GM20000 (cell line): ENCODE data around the gene GPR157.
A peak's percentile ranks its signal among the peaks of the same experiment; 100 is the strongest.

Source experiments
- DNase-seq: peaks from one replicate; pipeline ENCODE4 v3.0.0; 2012; ENCODE audit warnings: low spot score
- CTCF ChIP-seq: IDR thresholded peaks from 2 replicates; pipeline ENCODE4 v1.5.1; 2012; ENCODE audit warnings: mild to moderate bottlenecking, control low read depth; ENCODE audit errors: extremely low read depth, missing control alignments

GPR157 gene

GRCh38 chr1:9121496-9122409, 7.1 kb downstream of the GPR157 start:
- TF ChIP-seq CTCF: no peak
- DNase-seq: peak; percentile 77

- no peak for TF ChIP-seq CTCF
- no peak for DNase-seq
These were observed 8.5 kb downstream of the GPR157 start for GRCh38 chr1:9120312-9120958.

GRCh38 chr1:9119745-9120144, 9.2 kb downstream of the GPR157 start:
- DNase-seq: peak; percentile 54

GRCh38 chr1:9118186-9118585, 10.7 kb downstream of the GPR157 start:
- DNase-seq: peak; percentile 5
- TF ChIP-seq CTCF: no peak

More at GRCh38 chr1:9119745-9120144, 9.2 kb downstream of the GPR157 start:
- no peak for TF ChIP-seq CTCF

- DNase-seq: no peak
- TF ChIP-seq CTCF: no peak
These were observed 13.3 kb downstream of the GPR157 start for GRCh38 chr1:9115351-9116205.

- DNase-seq: no peak
- TF ChIP-seq CTCF: no peak
These were observed 15.7 kb downstream of the GPR157 start for GRCh38 chr1:9112961-9113880.
